ENCODE data around the gene RNU6-9. TPM values are rescaled to one million over a fixed set of nuclear protein-coding genes. Genes with fewer than 3 reads are reported as not detected.
A peak's percentile ranks its signal among the peaks of the same experiment; 100 is the strongest.

Gene RNU6-9
- total RNA-seq, 2 donors from 2014 or later: not detected

- intact Hi-C loops (cut with DNase I): no loop called here
- DNase-seq (ENCODE audit: low spot score): no peak
Measured at GRCh38 chr19:907183-907853, 14.0 kb downstream of the RNU6-9 start.

DNA sequence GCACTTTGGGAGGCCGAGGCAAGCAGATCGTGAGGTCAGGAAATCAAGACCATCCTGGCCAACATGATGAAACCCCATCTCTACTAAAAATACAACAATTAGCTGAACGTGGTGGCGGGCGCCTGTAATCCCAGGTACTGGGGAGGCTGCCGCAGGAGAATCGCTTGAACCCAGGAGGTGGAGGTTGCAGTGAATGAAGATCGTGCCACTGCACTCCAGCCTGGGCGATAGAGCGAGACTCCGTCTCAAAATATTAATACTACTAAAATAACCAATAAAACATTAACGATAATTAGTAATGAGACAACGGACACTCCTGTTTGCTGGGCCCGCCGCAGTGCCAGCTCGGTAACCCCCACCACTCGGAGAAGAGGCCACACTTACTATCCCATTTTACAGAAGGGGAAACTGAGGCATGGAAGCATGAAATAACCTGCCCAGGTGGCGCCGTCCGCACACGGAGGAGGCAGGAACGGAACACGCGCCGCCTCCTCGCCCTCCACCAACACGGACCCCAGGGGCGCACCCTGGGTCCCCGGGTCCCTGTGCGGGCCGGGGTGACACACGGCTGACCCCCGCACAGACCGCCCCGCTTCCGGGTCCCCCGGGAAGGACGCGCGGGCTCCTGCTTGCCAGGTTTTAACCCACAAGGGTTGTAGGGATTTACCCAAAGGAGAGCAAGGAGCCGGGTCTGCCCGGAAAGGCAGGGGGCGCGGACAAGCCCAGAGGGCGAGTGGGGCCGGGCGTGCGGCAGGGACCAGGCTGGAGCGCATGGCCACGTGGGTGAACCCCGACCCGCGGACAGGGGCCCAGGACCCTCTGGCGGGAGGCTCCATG, 18.1 kb downstream of the RNU6-9 start:
- intact Hi-C loops (cut with DNase I): no loop called here
- DNase-seq (ENCODE audit: low spot score): no peak

GRCh38 chr19:912181-913079, 19.1 kb downstream of the RNU6-9 start:
- intact Hi-C loops (cut with DNase I): no loop called here
- no peak for DNase-seq (ENCODE audit: low spot score)

- peak; percentile 95 for DNase-seq (ENCODE audit: low spot score)
Measured at GRCh38 chr19:913080-913748, 19.9 kb downstream of the RNU6-9 start, which contains the start of gene R3HDM4. Gene R3HDM4, minus strand, starts transcription at chr19:913219. Its CDS starts 62 bp downstream, at chr19:913157.

GRCh38 chr19:916645-917322, 23.5 kb downstream of the RNU6-9 start:
- DNase-seq (ENCODE audit: low spot score): no peak
- intact Hi-C loops (cut with DNase I): loop anchor here in 1 of 2 donors (5.0 kb wide), 1 partner anchor 149 kb away; no protein-coding TSS in a partner anchor

More at GRCh38 chr19:913080-913748, 19.9 kb downstream of the RNU6-9 start, which contains the start of gene R3HDM4:
- intact Hi-C loops (cut with DNase I): no loop called here

DNA sequence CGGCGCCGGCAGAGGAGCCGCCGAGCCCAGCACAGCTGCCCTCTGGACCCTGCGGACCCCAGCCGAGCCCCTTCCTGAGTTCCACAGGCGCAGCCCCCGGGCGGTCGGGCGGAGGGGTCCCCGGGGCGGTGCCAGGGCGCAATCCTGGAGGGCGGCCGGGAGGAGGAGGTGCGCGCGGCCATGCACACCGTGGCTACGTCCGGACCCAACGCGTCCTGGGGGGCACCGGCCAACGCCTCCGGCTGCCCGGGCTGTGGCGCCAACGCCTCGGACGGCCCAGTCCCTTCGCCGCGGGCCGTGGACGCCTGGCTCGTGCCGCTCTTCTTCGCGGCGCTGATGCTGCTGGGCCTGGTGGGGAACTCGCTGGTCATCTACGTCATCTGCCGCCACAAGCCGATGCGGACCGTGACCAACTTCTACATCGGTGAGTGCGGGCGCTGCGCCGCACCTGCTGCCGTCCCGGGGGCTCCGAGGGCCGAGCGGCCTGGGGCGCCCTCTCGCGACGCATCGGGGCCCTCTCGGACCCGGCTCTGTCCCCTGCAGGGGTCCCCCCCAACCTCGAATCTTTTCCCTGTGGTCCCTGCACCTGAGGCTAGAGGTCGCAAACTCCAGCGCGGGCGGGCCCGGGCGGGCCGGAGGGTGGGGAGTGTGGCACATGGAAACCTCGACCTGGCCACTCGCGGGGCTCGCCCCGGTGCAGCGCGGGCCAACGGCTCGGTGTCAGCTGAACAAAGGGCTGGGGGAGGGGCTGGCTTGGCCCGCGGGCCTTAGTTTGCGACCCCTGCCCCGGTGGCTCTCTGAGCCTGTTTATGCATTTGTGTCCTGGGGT, 24.3 kb downstream of the RNU6-9 start, which contains the start of gene KISS1R:
Gene KISS1R (plus strand): TSS at position 11 of the 829 bp plus-strand sequence. CDS start 170 bp downstream, at position 181.
- DNase-seq (ENCODE audit: low spot score): no peak
- intact Hi-C loops (cut with DNase I): loop anchor here (2.0 to 5.0 kb wide), 2 partner anchors 55 to 150 kb away; no protein-coding TSS in a partner anchor

DNA sequence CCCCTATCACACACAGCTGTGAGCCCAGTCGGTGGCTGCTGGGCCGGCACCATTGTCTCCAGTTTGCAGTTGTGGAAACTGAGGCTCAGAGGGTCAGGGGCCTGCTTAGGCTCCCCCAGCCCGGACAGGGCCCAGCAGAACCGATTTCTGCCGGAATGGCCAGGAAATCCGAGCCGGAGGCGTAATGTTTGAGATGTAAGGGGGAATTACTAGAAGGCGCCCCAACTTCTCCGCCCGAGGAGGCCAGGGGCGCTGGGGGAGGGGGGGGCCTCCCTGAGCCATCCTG, 24.8 kb downstream of the RNU6-9 start:
- DNase-seq (ENCODE audit: low spot score): no peak
- intact Hi-C loops (cut with DNase I): loop anchor here (2.0 to 5.0 kb wide), 2 partner anchors 55 to 151 kb away; no protein-coding TSS in a partner anchor

GRCh38 chr19:918481-919198, 25.4 kb downstream of the RNU6-9 start:
- no peak for DNase-seq (ENCODE audit: low spot score)
- intact Hi-C loops (cut with DNase I): loop anchor here (1.0 to 5.0 kb wide), 3 partner anchors 56 to 151 kb away; partner anchors contain the start of gene CFD (in 1 of the 2)

- intact Hi-C loops (cut with DNase I): loop anchor here (1.0 to 5.0 kb wide), 5 partner anchors 57 to 152 kb away; partner anchors contain the start of gene CFD (in 1 of the 2)
- DNase-seq (ENCODE audit: low spot score): no peak
Measured at GRCh38 chr19:919199-920050, 26.1 kb downstream of the RNU6-9 start.

DNA sequence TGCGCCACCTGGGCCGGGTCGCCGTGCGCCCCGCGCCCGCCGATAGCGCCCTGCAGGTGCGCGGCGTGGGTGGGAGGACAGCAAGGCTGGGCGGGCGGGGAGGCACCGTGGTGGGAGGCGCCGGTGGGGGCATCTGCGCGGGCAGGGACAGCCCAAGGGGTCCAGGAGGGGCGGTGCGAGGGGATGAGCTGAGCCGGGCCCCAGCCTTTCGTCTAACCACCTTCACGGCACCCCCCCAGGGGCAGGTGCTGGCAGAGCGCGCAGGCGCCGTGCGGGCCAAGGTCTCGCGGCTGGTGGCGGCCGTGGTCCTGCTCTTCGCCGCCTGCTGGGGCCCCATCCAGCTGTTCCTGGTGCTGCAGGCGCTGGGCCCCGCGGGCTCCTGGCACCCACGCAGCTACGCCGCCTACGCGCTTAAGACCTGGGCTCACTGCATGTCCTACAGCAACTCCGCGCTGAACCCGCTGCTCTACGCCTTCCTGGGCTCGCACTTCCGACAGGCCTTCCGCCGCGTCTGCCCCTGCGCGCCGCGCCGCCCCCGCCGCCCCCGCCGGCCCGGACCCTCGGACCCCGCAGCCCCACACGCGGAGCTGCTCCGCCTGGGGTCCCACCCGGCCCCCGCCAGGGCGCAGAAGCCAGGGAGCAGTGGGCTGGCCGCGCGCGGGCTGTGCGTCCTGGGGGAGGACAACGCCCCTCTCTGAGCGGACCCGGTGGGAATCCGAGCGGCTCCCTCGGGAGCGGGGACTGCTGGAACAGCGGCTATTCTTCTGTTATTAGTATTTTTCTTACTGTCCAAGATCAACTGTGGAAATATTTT, 27.0 kb downstream of the RNU6-9 start:
- intact Hi-C loops (cut with DNase I): loop anchor here (2.0 to 5.0 kb wide), 2 partner anchors 63 to 148 kb away; no protein-coding TSS in a partner anchor
- DNase-seq (ENCODE audit: low spot score): no peak

DNA sequence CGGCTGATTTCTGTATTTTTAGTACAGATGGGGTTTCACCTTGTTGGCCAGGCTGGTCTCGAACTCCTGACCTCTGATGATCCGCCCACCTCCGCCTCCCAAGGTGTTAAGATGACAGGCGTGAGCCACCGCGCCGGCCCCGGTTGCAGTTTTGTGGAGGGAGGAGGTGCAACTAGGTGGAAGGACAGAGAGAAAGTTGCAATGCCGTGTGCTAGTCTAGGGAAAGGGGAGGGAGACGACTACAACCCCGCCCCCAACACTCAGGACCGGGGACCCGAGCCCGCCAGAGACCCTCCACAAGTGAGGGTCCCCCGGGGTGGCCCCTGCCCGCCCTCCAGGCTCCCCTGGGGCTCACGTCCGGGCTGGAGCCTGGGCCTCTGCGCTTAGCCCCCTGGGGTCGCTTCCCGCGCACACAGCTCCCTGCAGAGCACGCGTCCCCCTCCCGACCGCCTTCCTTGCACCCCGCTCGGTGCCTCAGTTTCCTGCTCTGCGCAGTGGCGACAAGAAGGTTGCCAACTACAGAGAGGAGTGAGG, 31.3 kb downstream of the RNU6-9 start:
- intact Hi-C loops (cut with DNase I): loop anchor here in 1 of 2 donors (5.0 kb wide), 1 partner anchor 152 kb away; no protein-coding TSS in a partner anchor

GRCh38 chr19:925087-925525, 31.8 kb downstream of the RNU6-9 start:
- intact Hi-C loops (cut with DNase I): no loop called here
- no peak for DNase-seq (ENCODE audit: low spot score)

More for the DNA sequence above, 31.3 kb downstream of the RNU6-9 start:
- DNase-seq (ENCODE audit: low spot score): no peak

DNA sequence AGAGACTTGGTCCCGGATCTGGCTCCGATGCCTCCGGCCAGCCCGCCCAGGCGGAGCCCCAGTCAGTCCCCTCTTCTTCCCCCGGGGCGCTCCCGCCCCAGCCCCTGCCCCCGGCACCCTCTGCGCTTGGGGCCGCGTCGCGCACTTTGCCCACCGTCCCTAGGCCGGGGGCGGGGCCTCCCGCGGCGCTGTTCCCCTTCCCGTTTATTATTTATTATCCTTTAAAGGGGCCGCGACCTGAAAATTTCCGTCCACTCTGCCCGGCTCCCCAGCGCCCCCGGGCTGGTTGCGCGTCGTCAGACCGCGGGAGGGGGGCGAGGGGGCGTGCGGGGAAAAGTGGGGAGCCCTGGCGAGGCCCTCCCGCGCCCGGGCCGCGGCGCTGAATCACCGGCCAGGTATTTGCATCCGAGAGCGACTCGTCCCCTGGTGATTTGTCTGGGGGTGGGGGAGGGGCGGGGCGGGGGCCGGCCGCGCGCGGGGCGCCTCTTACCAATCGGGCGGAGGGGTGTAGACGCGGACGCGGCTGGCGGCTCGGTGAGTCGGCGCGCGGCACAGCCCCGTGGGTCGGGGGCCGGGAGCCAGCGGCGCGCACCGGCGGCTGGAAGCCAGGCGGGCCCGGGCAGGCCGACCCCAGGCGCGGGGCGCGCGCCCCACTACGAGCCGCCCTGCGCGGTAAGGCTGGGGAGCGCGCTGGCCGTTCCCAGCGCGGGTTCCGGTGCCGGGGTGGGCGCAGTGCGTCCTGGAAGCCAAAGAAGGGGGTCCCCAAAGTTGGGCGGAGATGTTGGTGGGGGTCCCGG, 32.4 kb downstream of the RNU6-9 start, which contains the start of gene ARID3A:
Gene ARID3A (plus strand): TSS at position 510 of the 797 bp plus-strand sequence. CDS start 3,494 bp downstream, outside the sequence.
- peak; percentile 94 for DNase-seq (ENCODE audit: low spot score)
- intact Hi-C loops (cut with DNase I): no loop called here

DNA sequence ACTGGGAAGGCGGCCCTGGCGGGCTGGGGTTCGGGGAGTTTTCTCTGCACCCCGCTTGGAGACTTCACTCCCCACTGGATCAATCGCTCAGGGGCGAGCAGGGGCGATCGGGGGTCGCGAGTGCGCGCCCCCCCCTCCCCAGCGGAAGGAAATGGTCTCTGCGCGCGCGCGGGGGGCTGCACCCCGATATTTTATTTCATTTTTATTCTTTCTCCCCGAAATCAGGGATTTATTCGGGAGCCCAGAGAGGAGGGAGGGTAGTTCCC, 33.0 kb downstream of the RNU6-9 start:
- no peak for DNase-seq (ENCODE audit: low spot score)
- intact Hi-C loops (cut with DNase I): no loop called here

Measured in posterior vena cava (tissue), 2 donors.